22Rv1 (cell line): ENCODE measurements around the gene SLC27A1.
A peak's percentile ranks its signal among the peaks of the same experiment; 100 is the strongest.

ENCODE experiments used
- H3K27ac ChIP-seq: fragments of 450-650 bp; 2 replicates; pipeline ENCODE4 v1.5.1; 2017
- ZFX ChIP-seq: fragments of 450-650 bp; IDR thresholded peaks from 2 replicates; pipeline ENCODE4 v1.6.1; 2017; ENCODE audit warnings: antibody characterized with exemption, borderline replicate concordance
- TF ChIP-seq, protein P1 (sequence below): fragments of 450-650 bp; IDR thresholded peaks from 2 replicates; pipeline ENCODE4 v1.5.1; 2017; ENCODE audit warnings: mild to moderate bottlenecking

SLC27A1 gene

DNA sequence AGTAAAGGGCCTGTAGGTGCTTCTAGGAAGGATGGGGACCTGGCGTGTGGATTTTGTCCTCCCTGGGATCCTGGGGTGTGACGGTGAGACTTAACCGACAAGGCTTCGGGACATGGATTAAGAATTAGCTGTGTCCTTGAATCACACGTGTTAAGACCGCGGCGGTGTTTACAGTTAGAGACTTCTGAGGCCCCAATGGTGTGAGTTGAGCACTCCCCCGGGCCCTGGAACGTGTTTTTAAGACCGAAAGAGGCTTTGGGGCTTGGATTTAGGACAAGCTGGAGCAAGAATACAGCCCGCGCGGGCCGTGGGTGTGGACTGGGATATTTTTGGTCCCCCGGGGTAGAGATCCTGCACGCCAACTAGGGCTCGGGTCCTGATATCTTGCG lies 1.2 kb upstream of the SLC27A1 start:
- no peak for TF ChIP-seq ZFX
- TF ChIP-seq, protein P1, sequence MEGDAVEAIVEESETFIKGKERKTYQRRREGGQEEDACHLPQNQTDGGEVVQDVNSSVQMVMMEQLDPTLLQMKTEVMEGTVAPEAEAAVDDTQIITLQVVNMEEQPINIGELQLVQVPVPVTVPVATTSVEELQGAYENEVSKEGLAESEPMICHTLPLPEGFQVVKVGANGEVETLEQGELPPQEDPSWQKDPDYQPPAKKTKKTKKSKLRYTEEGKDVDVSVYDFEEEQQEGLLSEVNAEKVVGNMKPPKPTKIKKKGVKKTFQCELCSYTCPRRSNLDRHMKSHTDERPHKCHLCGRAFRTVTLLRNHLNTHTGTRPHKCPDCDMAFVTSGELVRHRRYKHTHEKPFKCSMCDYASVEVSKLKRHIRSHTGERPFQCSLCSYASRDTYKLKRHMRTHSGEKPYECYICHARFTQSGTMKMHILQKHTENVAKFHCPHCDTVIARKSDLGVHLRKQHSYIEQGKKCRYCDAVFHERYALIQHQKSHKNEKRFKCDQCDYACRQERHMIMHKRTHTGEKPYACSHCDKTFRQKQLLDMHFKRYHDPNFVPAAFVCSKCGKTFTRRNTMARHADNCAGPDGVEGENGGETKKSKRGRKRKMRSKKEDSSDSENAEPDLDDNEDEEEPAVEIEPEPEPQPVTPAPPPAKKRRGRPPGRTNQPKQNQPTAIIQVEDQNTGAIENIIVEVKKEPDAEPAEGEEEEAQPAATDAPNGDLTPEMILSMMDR: no peak
- H3K27ac ChIP-seq: peak overlapping the region; percentile 83

DNA sequence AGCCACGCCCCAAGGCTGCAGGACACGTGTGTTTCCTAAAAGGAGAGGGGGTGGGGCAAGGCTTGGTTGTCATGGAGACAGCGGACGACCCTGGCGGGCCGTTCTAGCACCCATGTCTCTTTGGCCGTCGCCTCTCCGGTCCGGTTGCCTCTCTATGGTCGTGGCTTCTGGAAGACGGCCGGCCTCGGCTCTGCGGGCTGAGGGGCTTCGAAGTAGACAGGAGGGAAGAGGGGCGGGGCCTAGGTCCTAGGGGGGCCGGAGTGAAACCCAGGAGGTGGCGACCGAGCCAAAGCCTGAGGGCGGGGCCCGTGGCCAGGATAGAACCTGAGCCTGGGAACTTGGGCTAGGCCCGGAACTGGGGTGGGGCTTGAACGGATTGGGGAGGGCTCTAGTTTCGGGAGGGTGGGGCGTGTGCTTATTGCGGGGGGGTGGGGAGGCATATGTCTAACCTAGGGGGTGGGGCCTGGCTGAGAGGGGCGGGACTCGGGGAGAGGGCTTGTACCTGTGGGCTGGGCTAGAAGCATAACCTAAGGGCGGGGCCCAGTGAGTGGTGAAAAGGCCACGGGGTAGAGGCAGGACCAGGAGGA lies 750 bp upstream of the SLC27A1 start:
- TF ChIP-seq, protein P1: no peak
- no peak for TF ChIP-seq ZFX
- H3K27ac ChIP-seq: peak overlapping the region; percentile 83

- no peak overlapping the region for H3K27ac ChIP-seq
- no peak for TF ChIP-seq ZFX
- TF ChIP-seq, protein P1: no peak
Observed at GRCh38 chr19:17471410-17472125, 1.2 kb downstream of the SLC27A1 start.

DNA sequence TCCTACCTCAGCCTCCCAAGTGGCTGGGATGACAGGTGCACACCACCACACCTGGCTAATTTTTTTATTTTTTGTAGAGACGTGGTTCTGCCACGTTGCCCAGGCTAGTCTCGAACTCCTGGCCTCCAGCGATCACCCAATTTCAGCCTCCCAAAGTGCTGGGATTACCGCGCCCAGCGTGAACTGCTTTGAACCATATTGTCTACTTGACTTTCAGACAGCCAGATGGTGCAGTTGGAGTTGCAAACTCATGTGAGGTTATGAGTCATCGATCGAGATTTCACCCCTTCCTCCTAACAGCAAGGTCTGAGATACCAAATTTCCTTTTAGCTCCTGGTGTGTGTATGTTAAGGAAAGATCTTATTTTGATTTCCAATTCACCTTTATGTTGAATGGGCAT lies 2.7 kb downstream of the SLC27A1 start:
- H3K27ac ChIP-seq: no peak overlapping the region
- TF ChIP-seq, protein P1: no peak
- TF ChIP-seq ZFX: no peak

DNA sequence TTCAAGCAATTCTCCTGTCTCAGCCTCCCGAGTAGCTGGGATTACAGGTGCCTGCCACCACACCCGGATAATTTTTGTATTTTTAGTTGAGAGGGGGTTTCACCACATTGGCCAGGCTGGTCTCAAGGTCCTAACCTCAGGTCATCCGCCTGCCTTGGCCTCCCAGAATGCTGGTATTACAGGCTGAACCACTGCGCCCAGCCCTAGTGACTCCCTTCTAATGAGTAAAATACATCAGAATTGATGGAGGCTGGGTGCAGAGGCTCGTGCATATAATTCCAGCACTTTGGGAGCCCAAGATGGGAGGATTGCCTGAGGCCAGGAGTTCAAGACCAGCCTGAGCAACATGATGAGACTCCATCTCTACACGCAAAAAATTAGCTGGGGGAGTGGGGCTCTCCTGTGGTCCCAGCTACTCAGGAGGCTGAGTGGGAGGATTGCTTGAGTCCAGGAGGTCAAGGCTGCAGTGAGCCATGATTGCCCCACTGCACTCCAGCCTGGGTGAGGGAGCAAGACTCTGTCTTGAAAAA lies 4.8 kb downstream of the SLC27A1 start:
- H3K27ac ChIP-seq: 0 out of 2 replicates have a peak overlapping the region, but pooled peaks have one; percentile 23

- TF ChIP-seq, protein P1: no peak
- TF ChIP-seq ZFX: no peak
- H3K27ac ChIP-seq: 0 out of 2 replicates have a peak overlapping the region, but pooled peaks have one; percentile 23
Observed at GRCh38 chr19:17475541-17476115, 5.3 kb downstream of the SLC27A1 start.

- H3K27ac ChIP-seq: no peak overlapping the region
- no peak for TF ChIP-seq ZFX
- TF ChIP-seq, protein P1: no peak
Observed at GRCh38 chr19:17479325-17479791, 9.0 kb downstream of the SLC27A1 start.
